Measurements from ENCODE around the gene LARP4B. TPM values are rescaled to one million over a fixed set of nuclear protein-coding genes. Genes with fewer than 3 reads are reported as not detected.

Gene LARP4B
- polyA plus RNA-seq, 4 donors: 12.4 to 52.6 (median 21.2) TPM

GRCh38 chr10:790821-791551 lies 140.5 kb downstream of the LARP4B start:
- peaks cover 0 to 16% (median 0%) of the 10 kb centered on the region in 3 donors for H3K4me1 ChIP-seq (ENCODE audit: control insufficient read depth in 3 of 3, insufficient read depth in 2 of 3, low read depth in 1 of 3, low read length in 2 of 3)
- FAIRE-seq: no peak
- H3K9me3 ChIP-seq (ENCODE audit: control insufficient read depth in 2 of 2, insufficient read depth in 1 of 2, low read depth in 1 of 2, low read length in 1 of 2): peaks cover 0 to 8% of the 10 kb centered on the region in 2 donors
- H3K36me3 ChIP-seq (ENCODE audit: control insufficient read depth in 3 of 3, insufficient read depth in 2 of 3, low read depth in 1 of 3, low read length in 3 of 3): no peaks in the 10 kb centered on the region
- no peak overlapping the region for H3K4me3 ChIP-seq (ENCODE audit: low read depth in 1 of 3, low read length in 3 of 3)
- DNase-seq: no peak
- 88 to 93% (median 90%) methylated on average over 25 of the region's 25 CpGs for WGBS, 3 donors
- H3K27ac ChIP-seq (ENCODE audit: low read depth in 1 of 3, low read length in 2 of 3): no peak overlapping the region
- peaks cover 0 to 2% (median 0%) of the 10 kb centered on the region in 3 donors for H3K27me3 ChIP-seq (ENCODE audit: control insufficient read depth in 3 of 3, insufficient read depth in 3 of 3, low read length in 3 of 3)

GRCh38 chr10:789831-790701 lies 141.4 kb downstream of the LARP4B start:
- Histone ChIP-seq H3K27me3 (ENCODE audit: control insufficient read depth in 3 of 3, insufficient read depth in 3 of 3, low read length in 3 of 3) (peaks cover 0 to 11% (median 0%) of the 10 kb centered on the region in 3 donors), H3K36me3 (ENCODE audit: control insufficient read depth in 3 of 3, insufficient read depth in 2 of 3, low read depth in 1 of 3, low read length in 3 of 3) (no peaks in the 10 kb centered on the region), H3K4me1 (ENCODE audit: control insufficient read depth in 3 of 3, insufficient read depth in 2 of 3, low read depth in 1 of 3, low read length in 2 of 3) (peaks cover 0 to 19% (median 0%) of the 10 kb centered on the region in 3 donors), H3K4me3 (ENCODE audit: low read depth in 1 of 3, low read length in 3 of 3) (peak overlapping the region in 1 of 3 donors; percentile 45), H3K27ac (ENCODE audit: low read depth in 1 of 3, low read length in 2 of 3) (no peak overlapping the region), H3K9me3 (ENCODE audit: control insufficient read depth in 2 of 2, insufficient read depth in 1 of 2, low read depth in 1 of 2, low read length in 1 of 2) (peaks cover 0 to 6% of the 10 kb centered on the region in 2 donors)
- FAIRE-seq: no peak
- WGBS, 3 donors: 41 to 74% (median 44%) methylated on average over 30 of the region's 30 CpGs
- peak; percentile 46 to 52 for DNase-seq

- FAIRE-seq (no peak), DNase-seq (peak; percentile 78 to 87)
- Histone ChIP-seq H3K4me3 (ENCODE audit: low read depth in 1 of 3, low read length in 3 of 3) (peak overlapping the region in 2 of 3 donors; percentile 45), H3K4me1 (ENCODE audit: control insufficient read depth in 3 of 3, insufficient read depth in 2 of 3, low read depth in 1 of 3, low read length in 2 of 3) (peaks cover 0 to 24% (median 0%) of the 10 kb centered on the region in 3 donors), H3K27me3 (ENCODE audit: control insufficient read depth in 3 of 3, insufficient read depth in 3 of 3, low read length in 3 of 3) (peaks cover 0 to 17% (median 0%) of the 10 kb centered on the region in 3 donors), H3K36me3 (ENCODE audit: control insufficient read depth in 3 of 3, insufficient read depth in 2 of 3, low read depth in 1 of 3, low read length in 3 of 3) (no peaks in the 10 kb centered on the region), H3K9me3 (ENCODE audit: control insufficient read depth in 2 of 2, insufficient read depth in 1 of 2, low read depth in 1 of 2, low read length in 1 of 2) (peaks cover 0 to under 1% of the 10 kb centered on the region in 2 donors), H3K27ac (ENCODE audit: low read depth in 1 of 3, low read length in 2 of 3) (peak overlapping the region in 1 of 3 donors; percentile 76)
- WGBS, 3 donors: 14 to 50% (median 14%) methylated on average over 50 of the region's 50 CpGs
Measured at GRCh38 chr10:788796-789748, 142.4 kb downstream of the LARP4B start.

- Histone ChIP-seq H3K4me3 (ENCODE audit: low read depth in 1 of 3, low read length in 3 of 3) (no peak overlapping the region), H3K36me3 (ENCODE audit: control insufficient read depth in 3 of 3, insufficient read depth in 2 of 3, low read depth in 1 of 3, low read length in 3 of 3) (no peaks in the 10 kb centered on the region), H3K9me3 (ENCODE audit: control insufficient read depth in 2 of 2, insufficient read depth in 1 of 2, low read depth in 1 of 2, low read length in 1 of 2) (no peaks in the 10 kb centered on the region), H3K27me3 (ENCODE audit: control insufficient read depth in 3 of 3, insufficient read depth in 3 of 3, low read length in 3 of 3) (peaks cover 0 to 21% (median 0%) of the 10 kb centered on the region in 3 donors), H3K4me1 (ENCODE audit: control insufficient read depth in 3 of 3, insufficient read depth in 2 of 3, low read depth in 1 of 3, low read length in 2 of 3) (peaks cover 0 to 24% (median 0%) of the 10 kb centered on the region in 3 donors), H3K27ac (ENCODE audit: low read depth in 1 of 3, low read length in 2 of 3) (no peak overlapping the region)
- DNase-seq (no peak), FAIRE-seq (no peak)
- WGBS, 3 donors: 80 to 85% (median 82%) methylated on average over 31 to 32 of the region's 32 CpGs
Measured at GRCh38 chr10:787933-788651, 143.4 kb downstream of the LARP4B start.

- H3K4me3 ChIP-seq (ENCODE audit: low read depth in 1 of 3, low read length in 3 of 3): no peak overlapping the region
- FAIRE-seq: no peak
- H3K27ac ChIP-seq (ENCODE audit: low read depth in 1 of 3, low read length in 2 of 3): no peak overlapping the region
- no peaks in the 10 kb centered on the region for H3K36me3 ChIP-seq (ENCODE audit: control insufficient read depth in 3 of 3, insufficient read depth in 2 of 3, low read depth in 1 of 3, low read length in 3 of 3)
- 88 to 90% (median 89%) methylated on average over 41 to 44 of the region's 44 CpGs for WGBS, 3 donors
- H3K9me3 ChIP-seq (ENCODE audit: control insufficient read depth in 2 of 2, insufficient read depth in 1 of 2, low read depth in 1 of 2, low read length in 1 of 2): no peaks in the 10 kb centered on the region
- peaks cover 0 to 32% (median 0%) of the 10 kb centered on the region in 3 donors for H3K27me3 ChIP-seq (ENCODE audit: control insufficient read depth in 3 of 3, insufficient read depth in 3 of 3, low read length in 3 of 3)
- no peak for DNase-seq
- H3K4me1 ChIP-seq (ENCODE audit: control insufficient read depth in 3 of 3, insufficient read depth in 2 of 3, low read depth in 1 of 3, low read length in 2 of 3): peaks cover 0 to 24% (median 0%) of the 10 kb centered on the region in 3 donors
Measured at GRCh38 chr10:786633-787474, 144.7 kb downstream of the LARP4B start.

GRCh38 chr10:785861-786214 lies 145.7 kb downstream of the LARP4B start:
- Histone ChIP-seq H3K27ac (ENCODE audit: low read depth in 1 of 3, low read length in 2 of 3) (no peak overlapping the region), H3K9me3 (ENCODE audit: control insufficient read depth in 2 of 2, insufficient read depth in 1 of 2, low read depth in 1 of 2, low read length in 1 of 2) (peaks cover 0 to 3% of the 10 kb centered on the region in 2 donors), H3K36me3 (ENCODE audit: control insufficient read depth in 3 of 3, insufficient read depth in 2 of 3, low read depth in 1 of 3, low read length in 3 of 3) (no peaks in the 10 kb centered on the region), H3K4me3 (ENCODE audit: low read depth in 1 of 3, low read length in 3 of 3) (no peak overlapping the region), H3K27me3 (ENCODE audit: control insufficient read depth in 3 of 3, insufficient read depth in 3 of 3, low read length in 3 of 3) (peaks cover 0 to 36% (median 0%) of the 10 kb centered on the region in 3 donors), H3K4me1 (ENCODE audit: control insufficient read depth in 3 of 3, insufficient read depth in 2 of 3, low read depth in 1 of 3, low read length in 2 of 3) (peaks cover 0 to 24% (median 0%) of the 10 kb centered on the region in 3 donors)
- 84 to 88% (median 85%) methylated on average over 13 to 15 of the region's 15 CpGs for WGBS, 3 donors
- DNase-seq: no peak
- FAIRE-seq: no peak
